GM12878 (cell line): ENCODE results near the gene PUS10. TPM values are rescaled to one million over a fixed set of nuclear protein-coding genes. Genes with fewer than 3 reads are reported as not detected.

Experiments
- ASH2L ChIP-seq: fragments of 300-600, 200-600 bp; sonication (generic); IDR thresholded peaks from 2 replicates; pipeline ENCODE4 v1.6.1; 2017; ENCODE audit warnings: low read depth, mild to moderate bottlenecking, borderline replicate concordance
- ATF7 ChIP-seq: fragments of 450-650 bp; IDR thresholded peaks from 2 replicates; pipeline ENCODE4 v1.6.1; 2016; ENCODE audit warnings: low read depth, mild to moderate bottlenecking
- BHLHE40 ChIP-seq, 2 experiments: fragments of 450-650 bp in 1 of 2; IDR thresholded peaks; 2 replicates each; pipeline ENCODE4 v1.6.1; 2011 to 2017; ENCODE audit warnings: low read depth in 2 of 2, borderline replicate concordance in 1 of 2, improper control_type of control experiment in 1 of 2, low read length in 1 of 2, mild to moderate bottlenecking in 1 of 2
- CBX5 ChIP-seq: sonication (generic); IDR thresholded peaks from 2 replicates; pipeline ENCODE4 v1.6.1; 2016; ENCODE audit warnings: low read depth, moderate library complexity, mild to moderate bottlenecking, inconsistent platforms
- CEBPZ ChIP-seq: fragments of 150-350 bp; IDR thresholded peaks from 2 replicates; pipeline ENCODE4 v1.6.1; 2016; ENCODE audit warnings: low read depth, low read length
- FOS ChIP-seq: IDR thresholded peaks from 3 replicates; pipeline ENCODE4 v1.6.1; 2011; ENCODE audit warnings: borderline replicate concordance; ENCODE audit not compliant: insufficient read length; ENCODE audit errors: extremely low read depth
- HDAC2 ChIP-seq: fragments of 200-600 bp; sonication (generic); IDR thresholded peaks from 2 replicates; pipeline ENCODE4 v1.6.1; 2017
- IRF4 ChIP-seq: IDR thresholded peaks from 2 replicates; pipeline ENCODE4 v1.6.1; 2011; ENCODE audit warnings: low read depth, low read length
- KLF5 ChIP-seq: fragments of 450-650 bp; IDR thresholded peaks from 2 replicates; pipeline ENCODE4 v1.6.1; 2014; ENCODE audit warnings: mild to moderate bottlenecking; ENCODE audit not compliant: partially characterized antibody
- MAX ChIP-seq: IDR thresholded peaks from 2 replicates; pipeline ENCODE4 v1.6.1; 2012; ENCODE audit warnings: low read depth, low read length, improper control_type of control experiment
- MYC ChIP-seq: IDR thresholded peaks from 2 replicates; pipeline ENCODE4 v1.6.1; 2011; ENCODE audit warnings: mild to moderate bottlenecking, low read length, moderate library complexity, inconsistent platforms; ENCODE audit not compliant: insufficient read depth, insufficient replicate concordance, insufficient read length, severe bottlenecking
- PAX5 ChIP-seq: IDR thresholded peaks from 2 replicates; pipeline ENCODE4 v1.6.1; 2011; ENCODE audit warnings: low read depth, low read length, borderline replicate concordance
- POLR2AphosphoS2 ChIP-seq: IDR thresholded peaks from 2 replicates; pipeline ENCODE4 v1.6.1; 2011; ENCODE audit warnings: low read depth, mild to moderate bottlenecking, low read length, improper control_type of control experiment, moderate library complexity
- RB1 ChIP-seq: fragments of 450-650 bp; formaldehyde crosslinking; IDR thresholded peaks from 2 replicates; pipeline ENCODE4 v1.6.1; 2017; ENCODE audit warnings: mild to moderate bottlenecking, borderline replicate concordance
- SIN3A ChIP-seq: IDR thresholded peaks from 2 replicates; pipeline ENCODE4 v1.6.1; 2012; ENCODE audit warnings: low read depth, low read length, improper control_type of control experiment
- SMAD5 ChIP-seq: IDR thresholded peaks from 2 replicates; pipeline ENCODE4 v1.6.1; 2016; ENCODE audit warnings: antibody characterized with exemption, low read depth
- SMC3 ChIP-seq: IDR thresholded peaks from 2 replicates; pipeline ENCODE4 v1.6.1; 2011; ENCODE audit warnings: low read length, improper control_type of control experiment, borderline replicate concordance
- SP1 ChIP-seq: IDR thresholded peaks from one replicate; pipeline ENCODE4 v1.6.1; 2011; ENCODE audit warnings: low read depth, low read length
- TAF1 ChIP-seq: IDR thresholded peaks from 2 replicates; pipeline ENCODE4 v1.6.1; 2011; ENCODE audit warnings: mild to moderate bottlenecking, low read depth, low read length, borderline replicate concordance
- TBL1XR1 ChIP-seq: IDR thresholded peaks from 2 replicates; pipeline ENCODE4 v1.6.1; 2012; ENCODE audit warnings: low read depth, low read length, improper control_type of control experiment
- USF1 ChIP-seq: IDR thresholded peaks from 2 replicates; pipeline ENCODE4 v1.6.1; 2011; ENCODE audit warnings: borderline replicate concordance, low read depth, mild to moderate bottlenecking, moderate library complexity, mixed read lengths, low read length; ENCODE audit not compliant: insufficient read depth; ENCODE audit errors: extremely low read length
- ZBTB4 ChIP-seq: fragments of 450-650 bp; formaldehyde crosslinking; IDR thresholded peaks from 2 replicates; pipeline ENCODE4 v1.4.0; 2022; ENCODE audit warnings: mild to moderate bottlenecking, moderate library complexity
- ZNF217 ChIP-seq: fragments of 450-650 bp; IDR thresholded peaks from 2 replicates; pipeline ENCODE4 v1.6.1; 2017; ENCODE audit warnings: antibody characterized with exemption, mild to moderate bottlenecking
- ZSCAN29 ChIP-seq: fragments of 450-650 bp; IDR thresholded peaks from 2 replicates; pipeline ENCODE4 v1.6.1; 2017; ENCODE audit warnings: mild to moderate bottlenecking, moderate library complexity
- polyA plus RNA-seq, 11 experiments: library from polyadenylated mRNA; depleted of rRNA in 4 of 11; unstranded in 6 of 11; stranded (reverse) in 5 of 11; fragments of >200 nt; fragmentation: Nextera tagmentation in 4 of 11; fragmentation: Illumina TruSeq in 1 of 11; extraction: Ambion mirVana in 4 of 11; extraction: Trizol in 1 of 11; gene quantifications; 1 replicate in 1 of 11; 2 replicates in 10 of 11; pipeline versions ENCODE4 v1.2.1 to v1.2.3, GENCODE V29; 2011 to 2016; ENCODE audit warnings: inconsistent platforms in 2 of 11, missing spikeins in 2 of 11, low read depth in 1 of 11
- total RNA-seq, 4 experiments: library from RNA; depleted of rRNA in 3 of 4; stranded (reverse); fragments of >200 nt in 3 of 4; fragmentation: Illumina TruSeq in 1 of 4; extraction: Trizol in 1 of 4; gene quantifications; 2 replicates each; pipeline versions ENCODE4 v1.2.1 to v1.2.3, GENCODE V29; 2013 to 2021

The PUS10 gene
- total and polyA plus RNA-seq, 10 of the 15 experiments (the other 5 are each of a cell fraction or from before 2014, with no cell fraction given): 9.1 to 17.0 (median 13.0) TPM

- TF ChIP-seq BHLHE40 (IDR thresholded peaks at IDR 0.05; ENCODE audit: borderline replicate concordance in 1 of 2, low read depth in 2 of 2, low read length in 1 of 2): peak; percentile 2 to 57; a peak in 3 of 4 replicates
- TF ChIP-seq SMC3: no peak
- TF ChIP-seq PAX5: no peak
- no peak for TF ChIP-seq USF1
- peak; percentile 94 for TF ChIP-seq SIN3A
- TF ChIP-seq HDAC2: peak; percentile 73
- TF ChIP-seq CEBPZ: peak; percentile 51
- no peak for TF ChIP-seq ZNF217
- no peak for TF ChIP-seq POLR2AphosphoS2
- no peak; the same call in 1 of the 2 replicates for TF ChIP-seq MAX
- TF ChIP-seq ZBTB4 (CRISPR knock-in tag): no peak
- peak; percentile 91; the same call in 1 of the 2 replicates for TF ChIP-seq RB1
- no peak for TF ChIP-seq FOS
- TF ChIP-seq IRF4: peak; percentile 41; the same call in 1 of the 2 replicates
- TF ChIP-seq SMAD5: peak; percentile 51; the same call in 1 of the 2 replicates
- peak; percentile 60; the same call in 1 of the 2 replicates for TF ChIP-seq ATF7
- no peak for TF ChIP-seq ZSCAN29
- TF ChIP-seq MYC: no peak
- TF ChIP-seq KLF5: peak; percentile 72
- TF ChIP-seq CBX5: peak; percentile 62; the same call in 1 of the 2 replicates
- peak; percentile 53; the same call in 1 of the 2 replicates for TF ChIP-seq ASH2L
- 0 out of 2 replicates have a peak, but pooled peaks have one; percentile 69 for TF ChIP-seq TBL1XR1
- TF ChIP-seq TAF1: peak; percentile 77; the same call in 1 of the 2 replicates
- peak; percentile 67 for TF ChIP-seq SP1
These were observed 976 bp downstream of the PUS10 start (continued) for GRCh38 chr2:61017003-61017555.
